HG02798 (cell line): ENCODE measurements around the gene SEMA4D.

Source experiments
- ATAC-seq: cut with Tn5 transposase; IDR thresholded peaks from one replicate; pipeline ENCODE4 v1.9.1; 2021; ENCODE audit warnings: mild to moderate bottlenecking; ENCODE audit not compliant: unreplicated experiment, poor library complexity

Gene SEMA4D

DNA sequence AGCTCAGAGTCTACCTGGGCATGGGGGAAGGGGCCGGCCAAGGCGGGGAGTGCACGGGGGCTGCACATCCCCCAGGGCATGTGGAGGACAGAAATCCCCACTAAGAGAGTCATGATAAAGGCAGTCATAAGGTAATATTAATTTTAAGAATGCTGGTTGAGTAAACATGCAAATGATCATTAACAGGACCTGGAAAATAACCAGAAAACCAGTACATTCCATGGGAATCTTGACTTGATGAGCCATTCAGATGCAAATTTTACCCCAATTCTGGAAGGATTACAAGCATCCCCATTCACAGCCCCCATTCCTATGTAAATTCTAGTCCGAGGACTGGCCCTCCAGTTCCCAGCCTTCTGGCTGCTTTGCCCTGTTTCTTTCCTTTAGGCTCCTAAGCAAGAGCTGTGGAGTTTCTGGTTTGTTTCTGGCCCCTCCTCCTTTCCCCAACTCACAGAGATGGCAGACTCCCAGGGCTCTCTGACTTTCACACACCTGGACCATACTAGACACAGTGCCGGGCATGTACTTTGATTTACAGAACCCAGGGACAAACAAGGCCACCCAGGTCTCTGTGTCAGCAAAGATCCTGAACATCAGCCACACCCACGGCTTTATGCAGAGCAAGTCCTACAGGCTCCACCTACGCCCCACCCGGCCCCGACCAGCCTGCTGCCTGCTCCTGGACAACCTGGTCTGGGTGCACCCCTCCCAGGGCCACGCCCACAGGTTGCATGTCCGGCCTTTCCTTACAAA, 62.7 kb downstream of the SEMA4D start:
- ATAC-seq: no peak

DNA sequence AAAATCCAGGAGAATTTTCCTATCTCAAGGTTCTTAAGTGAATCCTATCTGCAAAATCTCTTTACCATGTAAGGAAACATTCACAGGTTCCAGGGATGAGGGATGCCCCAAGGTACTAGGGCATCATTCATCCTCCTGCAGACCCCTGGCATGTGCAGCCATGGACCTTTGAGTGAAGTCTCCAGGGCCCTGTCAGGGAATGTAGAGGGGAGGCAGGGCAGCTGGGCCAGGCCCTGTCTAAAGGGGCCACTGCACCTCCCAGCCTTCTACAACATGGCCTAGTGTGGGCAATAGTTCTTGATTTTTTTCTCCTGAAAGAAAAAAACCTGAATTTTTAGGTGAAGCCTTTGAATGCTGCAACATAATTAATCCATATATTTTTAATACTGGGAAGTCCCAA, 63.3 kb downstream of the SEMA4D start:
- ATAC-seq: no peak

DNA sequence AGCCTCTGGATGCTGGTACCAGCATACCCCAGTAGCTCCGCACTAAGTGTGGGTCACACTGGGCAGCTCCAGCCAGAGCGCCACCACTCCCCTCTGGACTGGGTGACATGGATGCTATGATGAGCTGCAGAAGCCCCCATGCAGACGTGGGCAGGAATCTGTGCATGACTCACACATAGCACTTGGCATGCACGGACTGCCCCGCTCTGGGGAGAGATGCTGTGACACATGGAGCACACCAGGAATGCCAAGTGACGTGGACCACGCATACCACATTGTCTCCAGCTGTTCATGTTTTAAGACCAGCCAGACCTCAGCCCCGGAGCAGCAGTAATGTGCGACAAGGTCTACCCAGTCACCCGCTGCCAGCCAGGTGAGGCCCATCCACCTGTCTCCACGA, 64.1 kb downstream of the SEMA4D start:
- no peak for ATAC-seq

DNA sequence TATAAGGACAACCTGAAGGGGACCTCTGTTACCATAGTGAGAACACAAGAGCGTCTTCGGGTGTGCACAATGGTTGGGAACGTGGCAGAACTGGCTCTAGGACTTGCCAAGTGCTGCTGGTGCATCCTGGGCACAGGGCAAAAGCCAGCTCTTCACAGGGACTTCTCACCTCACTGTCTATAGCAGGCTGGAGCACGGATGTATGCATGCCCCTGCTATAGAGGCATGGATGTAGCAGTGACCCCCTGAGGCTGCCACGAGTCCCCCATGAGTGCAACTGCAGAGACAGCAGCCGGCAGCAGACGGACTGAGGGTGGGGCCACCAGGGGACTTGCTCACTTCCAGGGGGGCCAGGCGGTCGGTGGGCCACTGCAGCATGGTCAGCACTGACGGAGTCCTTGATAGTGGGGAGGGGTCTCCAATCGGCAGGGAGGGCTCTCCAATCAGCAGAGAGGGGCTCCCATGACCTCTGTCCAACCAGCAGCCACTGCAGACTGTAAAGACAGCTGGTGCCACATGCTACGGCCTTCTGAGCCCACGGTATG, 64.9 kb downstream of the SEMA4D start:
- ATAC-seq: no peak

DNA sequence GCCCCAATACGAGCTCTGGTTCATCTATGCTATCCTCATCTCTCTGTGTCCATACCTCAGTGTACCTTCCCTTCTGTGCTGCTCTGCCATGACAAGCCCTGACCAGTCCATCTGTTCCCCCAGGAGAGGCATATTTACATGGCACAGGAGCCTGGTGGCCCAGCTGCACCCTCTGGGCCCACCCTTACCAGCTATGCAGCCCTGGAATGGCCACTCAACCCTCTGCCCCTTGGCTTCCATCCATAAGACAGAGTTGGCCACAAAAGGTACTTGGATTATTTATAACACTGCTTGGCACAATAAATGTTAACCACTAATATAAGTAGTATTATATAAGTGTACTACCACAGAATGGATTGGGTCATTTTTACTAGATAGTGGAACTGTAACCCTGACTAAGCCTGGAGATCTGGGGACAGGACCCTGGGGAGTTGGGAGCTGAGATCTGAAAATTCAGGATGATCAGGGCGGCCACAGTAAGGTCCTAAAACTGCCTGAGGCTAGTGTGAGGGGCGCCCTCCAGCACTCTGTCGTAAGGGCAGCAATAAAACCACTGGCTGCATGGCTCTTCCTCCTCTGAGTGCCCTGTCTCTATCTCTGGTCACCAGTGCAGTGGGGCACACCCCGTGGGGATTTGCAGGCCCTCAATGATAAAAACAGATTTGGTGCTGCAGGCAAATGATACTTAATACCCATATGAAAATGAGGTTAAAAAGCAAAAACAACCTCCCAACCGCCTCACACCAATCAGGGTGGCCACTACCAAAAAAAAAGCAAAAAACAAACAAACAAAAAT, 65.8 kb downstream of the SEMA4D start:
- ATAC-seq: no peak

DNA sequence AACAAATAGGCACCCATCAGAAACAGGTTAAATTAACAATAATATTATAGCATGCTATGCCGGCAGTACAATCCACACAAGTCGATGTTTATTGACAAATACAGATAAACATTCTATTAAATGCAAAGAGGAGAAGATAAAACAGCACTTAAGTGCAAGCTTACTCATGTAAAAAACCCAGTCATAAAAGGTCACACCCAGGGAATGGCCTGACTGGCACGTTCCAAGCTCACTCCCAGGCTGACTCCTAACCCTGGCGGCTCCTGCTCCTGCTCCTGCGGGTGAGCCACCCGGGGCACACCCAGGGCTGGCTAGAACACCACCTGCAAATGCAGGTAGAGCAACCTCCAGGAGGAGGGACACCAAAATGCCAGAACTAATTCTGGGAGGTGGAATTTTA, 66.9 kb downstream of the SEMA4D start:
- no peak for ATAC-seq

DNA sequence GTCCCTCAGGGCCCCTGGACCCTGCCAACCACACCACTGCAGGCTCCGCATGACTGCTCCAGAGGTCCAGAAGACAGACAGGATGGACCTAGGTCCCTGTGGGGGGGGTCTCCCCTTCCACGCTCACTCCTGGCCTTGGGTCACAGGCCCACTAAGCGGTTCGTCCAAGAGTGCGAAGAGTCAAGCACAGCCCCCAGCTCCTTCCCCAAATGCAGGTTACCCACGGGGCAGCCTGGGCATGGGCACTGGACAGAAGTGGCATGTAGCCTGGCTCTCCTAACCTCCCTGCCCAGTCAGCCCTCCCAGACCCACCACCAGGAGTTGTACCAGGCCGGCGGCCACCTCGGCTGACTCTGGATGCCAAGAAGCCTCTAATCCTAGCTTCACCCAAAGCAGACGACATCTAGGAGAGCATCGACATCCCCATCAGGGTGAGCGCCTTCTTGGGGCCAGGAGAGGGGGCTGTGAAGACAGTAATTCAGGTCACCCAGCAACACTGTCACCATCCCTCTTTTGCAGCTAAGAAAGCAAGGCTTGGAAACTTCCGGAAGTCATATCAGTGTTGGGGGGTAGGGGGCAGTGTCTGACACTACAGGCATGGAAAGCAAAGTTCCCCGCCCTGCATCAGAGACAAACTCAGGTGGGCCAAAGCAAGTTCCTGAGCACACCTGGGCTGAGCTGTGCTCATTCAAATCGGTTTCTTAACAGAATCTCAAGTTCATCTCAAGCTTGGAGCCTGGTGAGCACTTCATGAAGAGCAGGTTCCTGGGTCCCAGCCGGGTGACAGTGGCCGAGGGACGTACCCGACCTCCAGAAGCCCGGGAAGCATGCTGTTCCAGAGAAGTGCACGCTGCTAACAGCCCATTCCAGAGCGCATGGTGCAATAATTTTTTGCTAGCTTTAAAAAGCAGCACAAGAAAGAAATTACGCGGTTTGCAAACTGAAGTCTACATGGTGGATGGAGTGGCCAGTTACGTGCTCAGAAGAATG, 68.7 kb downstream of the SEMA4D start:
- no peak for ATAC-seq

DNA sequence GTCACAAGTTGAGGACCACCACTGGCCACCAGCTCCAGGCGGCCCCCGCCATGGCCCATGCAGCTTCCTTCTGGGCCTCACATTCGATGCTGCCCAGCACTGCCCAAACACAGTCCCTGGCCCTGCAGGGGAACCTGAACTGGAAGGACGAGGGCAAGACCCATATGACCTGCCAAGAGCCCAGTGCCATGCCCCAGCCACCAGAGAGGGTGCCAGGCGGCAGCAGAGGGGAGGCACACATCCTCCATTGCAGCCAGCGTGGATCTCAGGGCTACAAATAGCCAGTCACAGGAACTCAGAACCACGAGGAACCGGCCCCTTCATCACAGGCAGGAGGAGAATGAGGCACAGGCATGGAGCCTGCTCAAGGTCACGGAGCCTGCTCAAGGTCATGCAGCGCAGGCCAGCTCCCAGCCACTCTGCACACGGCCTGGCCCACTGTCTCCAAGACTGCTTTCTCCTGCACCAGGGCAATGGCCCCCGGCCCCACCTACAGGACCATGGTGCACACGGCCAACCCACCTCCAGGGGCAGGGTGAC, 69.6 kb downstream of the SEMA4D start:
- ATAC-seq: no peak

DNA sequence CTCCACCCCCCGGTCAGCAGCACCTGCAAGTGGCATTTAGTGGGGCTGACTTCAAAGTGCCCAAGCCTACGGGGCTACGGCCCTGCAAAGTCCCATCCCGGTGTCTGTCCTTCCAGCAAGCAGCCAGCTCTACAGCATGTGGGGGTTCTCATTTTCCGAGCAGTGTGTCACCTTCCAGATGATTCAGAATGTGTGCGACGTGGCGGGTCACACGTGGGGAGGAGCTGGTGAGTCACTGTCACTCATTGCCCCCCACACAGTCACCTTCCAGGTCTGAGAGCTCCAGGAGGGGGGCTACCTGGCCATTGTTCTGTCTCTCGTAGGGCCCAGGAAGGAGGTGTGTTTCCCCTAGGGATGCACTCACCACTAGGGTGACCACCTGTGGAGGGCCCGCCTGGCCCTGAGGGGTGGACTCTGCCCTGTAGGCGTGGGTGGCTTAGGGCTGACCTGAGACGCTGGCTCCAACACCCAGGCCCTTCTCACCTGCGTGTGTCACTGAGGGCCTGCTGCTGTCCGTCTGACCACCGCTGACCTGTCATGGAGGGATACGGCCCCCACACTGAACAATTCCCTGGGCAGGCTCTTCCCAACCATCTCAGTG, 70.2 kb downstream of the SEMA4D start:
- ATAC-seq: no peak

DNA sequence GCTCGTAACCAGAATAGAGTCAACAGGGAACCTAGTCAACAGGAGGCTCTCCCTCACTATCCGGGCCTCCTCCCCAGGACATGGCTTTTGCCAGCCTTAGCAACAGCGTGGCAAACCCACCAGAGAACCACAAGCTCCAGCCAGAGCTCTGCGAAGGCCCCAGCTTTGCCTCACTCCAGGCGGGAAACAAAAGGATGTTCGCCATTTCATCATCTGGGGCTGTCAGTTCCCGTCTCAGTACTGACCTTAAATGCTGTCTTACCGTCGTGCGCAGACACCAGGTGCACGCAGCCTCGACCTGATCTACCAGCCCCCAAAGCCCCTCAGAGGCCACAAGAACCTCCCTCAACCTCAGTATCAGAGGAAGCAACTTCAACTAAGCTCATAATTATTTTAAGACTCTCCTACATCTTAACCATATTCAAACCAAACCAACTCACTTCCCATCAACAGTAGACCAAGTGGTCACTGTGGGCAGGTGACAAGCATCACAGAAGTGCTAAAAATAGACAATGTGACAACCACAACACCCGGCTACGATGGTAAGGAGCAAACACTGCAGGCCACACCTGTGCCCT, 71.4 kb downstream of the SEMA4D start:
- ATAC-seq: peak; percentile 71

DNA sequence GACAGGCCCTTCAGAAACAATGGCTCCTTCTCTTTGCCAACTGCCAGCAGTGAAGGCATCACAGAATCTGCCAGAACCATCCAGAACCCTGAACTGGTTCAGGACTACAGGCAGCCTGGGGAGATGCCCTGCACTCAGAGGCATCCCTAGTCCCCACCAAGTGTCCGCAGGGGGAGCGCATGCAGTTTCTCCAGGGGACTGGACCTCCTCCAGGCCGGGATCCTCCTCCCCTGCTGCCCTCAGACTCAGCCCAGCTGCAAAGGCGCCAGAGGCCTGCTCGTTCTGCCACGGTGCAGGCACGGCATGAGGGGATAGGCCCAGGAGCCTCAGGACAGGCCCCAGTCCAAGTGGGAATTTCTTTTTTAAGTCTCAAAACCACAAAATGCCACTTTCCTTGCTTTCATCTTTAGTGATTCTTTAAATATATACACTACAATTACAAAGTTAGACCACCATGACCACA, 72.0 kb downstream of the SEMA4D start:
- ATAC-seq: peak; percentile 17

DNA sequence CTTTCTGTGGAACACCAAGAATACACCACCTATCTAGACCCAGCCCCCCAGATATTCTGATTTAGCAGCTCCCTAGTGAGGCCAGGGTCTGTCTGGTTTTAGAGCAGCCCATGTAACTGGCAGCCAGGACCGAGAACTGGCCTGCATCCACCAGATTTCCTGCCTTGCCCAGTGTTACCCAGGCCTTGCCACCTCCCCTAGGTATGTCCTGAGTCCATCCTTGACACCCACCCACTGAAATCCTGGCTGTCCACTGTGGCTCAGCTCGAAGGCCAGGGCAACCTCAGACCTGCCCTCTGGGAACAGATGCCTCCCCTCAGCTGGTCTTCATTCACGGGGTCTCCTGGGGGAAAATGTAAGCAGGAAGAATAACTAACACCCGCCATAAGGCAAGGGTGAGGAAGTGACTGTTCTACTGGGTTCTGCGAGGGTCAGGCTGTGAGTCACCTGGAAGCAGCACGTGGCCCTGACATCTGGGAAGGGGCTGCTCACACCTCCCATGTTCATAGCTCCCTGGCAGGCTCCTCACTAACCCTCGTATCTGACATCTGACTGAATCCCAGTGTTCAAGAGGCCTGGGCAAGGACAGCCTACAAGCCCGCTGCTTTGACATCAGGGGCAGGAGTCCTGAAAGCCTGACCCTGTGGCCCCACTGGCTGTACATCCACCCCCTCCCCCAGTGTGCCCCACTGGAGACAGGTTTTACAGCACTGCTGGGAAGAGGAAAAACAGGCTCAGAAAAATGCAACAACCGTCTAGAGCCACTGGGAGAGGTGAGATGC, 72.7 kb downstream of the SEMA4D start:
- no peak for ATAC-seq

DNA sequence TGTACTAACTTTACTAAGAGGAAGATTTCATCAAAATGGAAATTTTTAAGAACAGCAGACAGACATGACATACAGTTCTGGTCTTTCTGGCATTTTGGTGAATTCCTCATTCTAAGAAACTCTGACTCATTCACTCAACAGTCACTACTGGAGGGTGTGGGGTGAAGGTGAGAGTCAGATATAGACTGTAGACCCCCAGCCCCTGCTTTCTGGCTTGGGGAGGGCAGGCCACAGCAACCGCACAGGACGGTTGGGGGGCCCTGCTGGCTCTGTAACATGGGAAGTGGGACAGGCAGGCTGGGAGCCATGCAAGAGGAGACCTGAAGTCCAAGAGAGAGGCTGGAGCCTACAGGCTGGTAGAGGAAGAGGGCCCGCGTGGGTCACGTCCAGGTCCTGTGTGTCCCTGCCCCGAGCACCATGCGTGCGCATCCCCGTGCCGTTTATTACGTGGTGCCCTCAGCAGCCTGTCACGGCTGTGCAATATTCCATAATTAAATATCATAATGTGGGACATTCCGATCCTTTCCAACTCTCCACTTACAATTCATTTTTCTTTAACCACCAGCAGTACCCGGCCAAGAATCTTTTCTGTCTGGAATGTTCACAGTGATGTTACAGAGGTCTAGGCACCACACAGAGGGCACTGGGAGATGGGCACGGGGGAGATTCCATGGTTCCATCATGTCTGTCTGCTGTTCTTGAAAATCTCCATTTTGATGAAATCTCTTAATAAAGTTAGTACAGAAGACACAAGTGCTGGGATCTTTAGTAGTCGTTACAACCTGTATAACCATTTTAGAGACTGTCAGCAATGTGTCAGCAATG, 75.5 kb downstream of the SEMA4D start:
- peak; percentile 14 for ATAC-seq

DNA sequence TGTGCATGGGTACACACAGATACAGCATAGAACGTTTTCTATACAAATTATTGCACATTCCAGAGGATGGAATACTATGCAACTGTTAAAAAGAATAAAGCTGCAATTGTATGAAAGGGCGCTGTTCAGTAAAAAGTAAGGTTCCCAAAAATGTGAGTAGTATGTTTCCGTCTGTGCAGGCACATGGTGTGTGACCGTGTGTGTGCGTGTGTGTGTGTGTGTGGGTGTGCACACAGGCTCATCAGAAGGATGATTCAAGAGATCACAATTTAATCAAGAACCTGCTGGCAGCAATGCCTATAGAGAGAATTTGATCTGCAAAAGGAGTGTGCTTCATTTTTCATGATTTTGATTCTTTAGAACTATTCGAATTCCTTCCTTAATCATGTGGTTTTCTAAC, 76.3 kb downstream of the SEMA4D start:
- ATAC-seq: no peak

DNA sequence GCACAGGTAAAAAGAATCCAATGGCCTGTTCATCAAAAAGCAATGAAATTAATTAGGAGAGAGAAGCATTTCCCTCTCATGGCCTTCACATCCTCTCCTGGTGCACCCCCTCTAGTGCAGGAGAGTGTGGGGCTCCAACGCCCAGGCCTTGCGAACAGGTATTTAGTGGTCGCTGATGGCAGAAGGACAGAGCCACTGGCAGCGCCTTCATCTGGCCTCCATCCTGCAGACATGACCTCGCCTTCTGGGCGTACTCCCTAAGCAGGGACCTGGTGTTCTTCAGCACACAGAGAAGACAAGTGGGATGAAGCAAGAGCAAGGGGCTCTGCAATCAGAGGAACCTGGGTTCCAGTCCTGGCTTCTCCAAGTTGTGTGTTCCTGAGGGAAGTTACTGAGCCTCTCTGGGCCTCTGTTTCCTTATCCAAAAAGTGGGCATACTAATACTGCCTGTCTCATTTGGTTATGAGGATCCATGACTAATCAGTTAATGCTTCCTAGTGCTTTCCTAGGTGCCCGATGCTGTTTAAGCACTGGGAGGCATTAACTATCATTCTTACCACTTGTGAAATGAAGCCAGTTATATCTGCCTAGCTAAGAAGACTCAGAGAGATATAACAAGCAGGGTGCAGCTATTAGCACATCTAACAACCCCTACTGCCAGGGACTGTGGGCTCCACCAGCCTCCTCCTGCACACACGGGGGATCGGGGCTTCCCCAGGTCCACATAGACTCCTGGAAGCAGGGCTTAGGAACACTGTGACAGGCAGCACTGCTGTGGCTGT, 77.3 kb downstream of the SEMA4D start:
- no peak for ATAC-seq

DNA sequence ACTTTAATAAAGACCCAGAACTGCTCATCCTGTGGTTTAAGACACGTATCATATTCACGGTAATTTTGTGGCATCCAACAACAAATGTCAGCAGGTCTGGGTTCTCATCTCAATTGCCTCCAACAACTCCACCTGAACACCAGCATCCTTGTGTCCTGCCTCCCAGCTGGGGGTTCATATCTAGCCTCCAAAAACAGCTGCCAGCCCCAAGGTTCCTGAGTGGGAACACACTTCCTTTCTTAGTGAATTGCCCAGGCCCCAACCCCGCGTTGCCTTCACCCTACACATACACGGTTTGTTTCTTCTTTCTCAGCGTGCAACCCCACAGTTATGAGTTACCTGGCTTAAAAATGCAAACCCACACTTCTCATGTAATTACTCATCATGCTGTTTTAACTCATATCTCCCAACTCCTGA, 77.9 kb downstream of the SEMA4D start:
- ATAC-seq: peak; percentile 19
